C4-2B (cell line): ENCODE results near the gene RASGEF1B.

Source experiments
- CTCF ChIP-seq: fragments of 450-650 bp; conservative IDR thresholded peaks from 2 replicates; pipeline ENCODE4 v1.5.1; 2017; ENCODE audit warnings: mild to moderate bottlenecking
- ZFX ChIP-seq: fragments of 450-650 bp; IDR thresholded peaks from 2 replicates; pipeline ENCODE4 v1.6.1; 2017

- no peak for TF ChIP-seq CTCF
- no peak for TF ChIP-seq ZFX
Observed at GRCh38 chr4:81453024-81453423, 18.7 kb downstream of the RASGEF1B start.
